ENCODE data around the gene CAPZB.

CAPZB gene

GRCh38 chr1:19467199-19468187, 17.8 kb downstream of the CAPZB start:
- no peak for DNase-seq

GRCh38 chr1:19466112-19466561, 19.2 kb downstream of the CAPZB start:
- no peak for DNase-seq

GRCh38 chr1:19465650-19466049, 19.7 kb downstream of the CAPZB start:
- no peak for DNase-seq

- no peak for DNase-seq
Observed at GRCh38 chr1:19465123-19465522, 20.2 kb downstream of the CAPZB start.

DNA sequence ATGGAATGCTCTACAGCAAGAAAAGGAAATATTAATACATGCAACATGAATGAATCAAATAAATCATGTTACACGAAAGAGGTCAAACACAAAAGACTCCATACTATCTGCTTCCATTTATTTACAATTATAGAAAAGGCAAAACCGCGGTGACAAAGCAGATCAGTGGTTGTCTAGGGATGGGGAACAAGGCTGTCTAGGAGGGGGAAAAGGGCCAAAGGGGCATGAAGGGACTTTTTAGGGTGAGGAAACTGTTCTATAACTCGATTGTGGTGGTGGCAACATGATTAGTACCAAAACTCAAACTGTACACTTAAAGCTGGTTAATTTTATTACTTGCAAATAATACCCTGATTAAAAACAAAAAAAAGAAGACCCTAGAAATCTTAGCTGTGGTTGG, 20.6 kb downstream of the CAPZB start:
- DNase-seq, result no peak

DNA sequence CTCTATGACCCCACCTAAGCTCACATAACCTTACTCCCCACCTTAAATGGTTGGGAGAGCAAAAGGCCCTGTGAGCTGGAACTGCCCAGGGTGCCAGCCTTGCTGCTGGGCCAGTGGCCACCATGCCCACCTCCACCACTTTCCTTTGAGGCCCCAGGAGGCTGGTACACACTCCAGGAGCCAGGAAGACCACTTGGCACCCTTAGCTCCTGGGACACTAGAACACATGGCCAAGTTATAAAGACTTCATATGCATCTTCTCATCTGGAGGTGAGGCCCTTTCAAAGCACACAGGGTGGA, 21.9 kb downstream of the CAPZB start:
- DNase-seq, result no peak

DNA sequence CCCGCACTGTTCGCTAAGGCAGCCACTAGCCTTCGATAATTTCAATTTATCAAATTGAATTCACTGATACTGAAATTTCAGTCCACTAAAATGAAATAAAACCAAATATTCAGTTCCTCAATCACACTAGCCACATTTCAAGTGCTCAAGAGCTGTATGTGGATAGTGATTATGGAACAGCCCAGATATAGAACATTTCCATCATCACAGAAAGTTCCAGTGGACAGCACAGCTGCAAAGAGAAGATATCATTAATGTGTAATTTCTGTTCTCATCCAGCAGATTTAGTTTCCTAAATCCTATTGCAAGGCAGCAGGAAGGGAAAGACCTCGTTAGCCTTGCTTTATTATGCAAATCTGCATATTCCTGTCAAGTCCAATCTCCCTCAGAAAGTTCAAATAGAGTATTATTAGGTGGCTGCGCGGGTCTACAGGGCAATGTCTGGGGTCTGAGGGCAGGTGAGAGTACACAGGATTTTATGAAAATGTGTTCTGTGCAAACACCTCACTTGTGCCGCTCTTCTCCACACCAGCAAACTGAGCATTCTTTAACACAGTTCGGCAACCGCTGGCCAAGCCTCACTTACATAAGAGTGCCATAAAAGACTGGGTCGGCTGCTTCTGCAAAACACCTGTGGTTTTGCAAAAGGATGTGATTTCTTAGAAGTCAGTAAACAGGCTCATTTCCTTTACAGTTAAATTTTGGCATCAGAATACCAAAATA, 22.4 kb downstream of the CAPZB start:
- no peak for DNase-seq

DNA sequence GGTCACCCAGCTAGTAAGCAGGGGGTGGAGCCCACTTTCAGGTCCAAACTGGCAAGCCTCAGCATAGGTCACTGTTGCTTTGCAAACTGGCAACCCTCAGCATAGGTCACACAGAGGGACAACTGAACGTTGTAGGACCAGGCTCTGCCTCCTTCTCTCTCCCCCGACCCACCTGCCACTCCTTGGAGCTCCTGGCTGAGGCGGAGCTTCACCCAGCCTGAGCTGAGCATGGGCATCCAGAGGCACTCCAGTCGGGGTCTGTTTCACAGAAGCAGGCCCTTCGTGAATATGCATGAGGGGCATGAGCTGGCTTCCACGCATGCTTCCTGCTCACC, 24.2 kb downstream of the CAPZB start:
- DNase-seq, result no peak

DNA sequence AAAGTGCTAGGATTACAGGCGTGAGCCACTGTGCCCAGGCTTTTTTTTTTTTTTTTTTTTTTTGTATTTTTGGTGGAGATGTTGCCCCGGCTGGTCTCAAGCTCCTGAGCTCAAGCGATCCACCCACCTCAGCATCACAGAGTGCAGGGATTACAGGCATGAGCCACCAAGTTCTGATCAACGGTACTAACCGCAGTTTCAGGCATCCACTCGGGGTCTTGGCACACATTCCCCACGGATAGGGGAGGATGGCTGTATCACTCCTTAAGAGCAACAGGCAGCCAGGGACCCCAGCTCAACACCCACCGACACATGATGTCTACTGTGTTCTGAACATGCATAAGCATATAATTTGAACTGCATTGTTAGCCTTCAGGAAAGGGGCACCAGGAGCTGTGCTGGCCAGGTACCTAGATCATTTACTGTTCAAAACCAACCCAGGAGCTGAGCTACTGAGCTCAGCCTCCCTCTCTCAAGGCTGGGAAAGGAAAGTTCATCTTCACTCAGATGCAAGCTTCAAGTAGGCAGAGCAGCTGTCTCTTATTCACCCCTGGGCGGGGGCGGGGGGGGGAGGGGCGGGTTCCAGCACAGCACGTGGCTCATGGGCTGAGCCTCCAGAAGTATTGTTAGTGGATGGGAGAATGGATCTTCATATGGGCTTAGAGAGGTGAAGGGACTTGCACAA, 24.7 kb downstream of the CAPZB start:
- no peak for DNase-seq

DNA sequence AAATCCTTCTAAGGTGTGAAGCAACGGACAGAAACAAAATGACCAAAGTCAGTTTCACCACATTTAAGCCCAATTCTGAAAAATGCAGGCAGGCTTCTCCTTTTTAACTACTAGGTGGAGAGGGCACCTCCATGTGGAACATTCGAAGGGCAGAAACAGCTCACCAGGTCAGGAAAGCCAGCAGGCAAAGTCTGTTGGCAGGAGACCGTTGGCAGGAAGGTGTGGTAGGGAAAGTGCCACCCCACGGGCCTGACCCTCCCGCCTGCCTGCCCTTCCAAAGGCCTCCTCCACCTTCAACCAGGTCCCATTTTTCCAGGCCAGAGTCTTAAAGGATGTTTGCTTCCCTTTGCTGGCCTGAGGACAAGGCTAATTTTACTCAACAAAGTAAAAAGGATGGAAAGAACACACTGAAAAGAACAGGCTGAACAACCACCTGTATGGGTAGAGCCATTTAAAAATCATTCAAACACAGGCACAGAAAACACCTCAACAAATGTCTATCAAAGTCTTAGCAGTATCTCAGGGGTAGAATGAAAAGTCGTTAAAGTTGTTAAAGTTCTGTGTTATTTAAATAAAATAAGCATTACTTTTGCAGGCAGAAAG, 26.4 kb downstream of the CAPZB start:
- DNase-seq, result no peak

GRCh38 chr1:19457607-19458006, 27.7 kb downstream of the CAPZB start:
- no peak for DNase-seq

- no peak for DNase-seq
Observed at GRCh38 chr1:19456968-19457441, 28.3 kb downstream of the CAPZB start.

GRCh38 chr1:19455353-19455752, 30.0 kb downstream of the CAPZB start:
- DNase-seq, result no peak

GRCh38 chr1:19454265-19455146, 30.8 kb downstream of the CAPZB start:
- DNase-seq, result no peak

DNA sequence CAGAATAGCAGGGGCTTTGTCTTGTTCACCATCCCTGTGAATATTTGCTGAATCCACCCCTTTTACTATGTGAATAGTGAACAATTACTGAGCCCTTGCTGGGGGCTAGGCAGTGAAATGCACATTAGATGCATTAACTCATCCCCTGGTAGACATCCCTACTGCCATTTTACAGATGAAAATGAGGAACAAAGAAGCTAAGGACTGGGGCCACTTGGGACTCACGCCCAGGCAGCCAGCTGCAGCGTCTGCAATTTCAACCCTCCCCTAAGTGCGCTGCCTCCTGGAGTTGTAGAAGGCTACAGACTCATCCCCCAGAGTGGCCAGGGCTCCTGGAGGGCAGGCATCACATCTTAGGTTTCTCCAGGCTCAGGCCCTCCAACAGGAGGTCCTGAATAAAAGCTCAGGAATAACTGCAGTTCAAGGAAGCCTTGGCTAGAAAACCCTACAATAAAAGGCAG, 31.6 kb downstream of the CAPZB start:
- DNase-seq, result no peak

GRCh38 chr1:19452221-19452663, 33.1 kb downstream of the CAPZB start:
- no peak for DNase-seq

DNA sequence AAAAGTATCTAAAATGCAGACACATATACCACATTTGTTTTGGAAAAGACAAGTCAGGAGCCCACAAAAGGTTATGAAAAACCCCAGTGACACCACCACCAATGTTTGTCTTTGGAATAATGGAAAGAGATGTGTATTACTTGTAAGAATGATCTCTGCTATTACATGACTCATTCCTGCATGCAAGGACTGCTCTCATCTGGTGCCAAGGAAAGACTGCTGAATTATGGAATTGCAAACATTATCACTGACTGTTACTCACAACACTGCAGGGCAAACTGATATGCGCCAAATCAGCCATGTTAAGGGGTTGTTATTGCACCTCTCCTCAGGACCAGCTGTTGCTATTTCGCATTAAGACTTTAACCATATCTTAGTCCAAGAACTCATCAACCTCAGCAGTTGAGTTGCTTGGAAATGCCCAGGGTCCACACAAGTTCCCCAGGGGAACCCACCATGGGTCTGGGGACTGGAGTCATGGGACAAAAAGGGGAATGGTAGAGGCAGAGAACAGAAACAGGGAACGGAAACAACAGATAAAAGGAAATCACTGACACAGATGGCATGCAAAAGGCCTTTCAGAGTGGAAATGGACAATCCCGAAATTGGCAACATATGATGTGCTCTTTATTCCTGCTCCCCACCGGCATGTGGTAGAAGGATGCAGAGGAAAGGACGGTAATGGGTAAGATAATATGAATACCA, 34.4 kb downstream of the CAPZB start:
- no peak for DNase-seq

DNA sequence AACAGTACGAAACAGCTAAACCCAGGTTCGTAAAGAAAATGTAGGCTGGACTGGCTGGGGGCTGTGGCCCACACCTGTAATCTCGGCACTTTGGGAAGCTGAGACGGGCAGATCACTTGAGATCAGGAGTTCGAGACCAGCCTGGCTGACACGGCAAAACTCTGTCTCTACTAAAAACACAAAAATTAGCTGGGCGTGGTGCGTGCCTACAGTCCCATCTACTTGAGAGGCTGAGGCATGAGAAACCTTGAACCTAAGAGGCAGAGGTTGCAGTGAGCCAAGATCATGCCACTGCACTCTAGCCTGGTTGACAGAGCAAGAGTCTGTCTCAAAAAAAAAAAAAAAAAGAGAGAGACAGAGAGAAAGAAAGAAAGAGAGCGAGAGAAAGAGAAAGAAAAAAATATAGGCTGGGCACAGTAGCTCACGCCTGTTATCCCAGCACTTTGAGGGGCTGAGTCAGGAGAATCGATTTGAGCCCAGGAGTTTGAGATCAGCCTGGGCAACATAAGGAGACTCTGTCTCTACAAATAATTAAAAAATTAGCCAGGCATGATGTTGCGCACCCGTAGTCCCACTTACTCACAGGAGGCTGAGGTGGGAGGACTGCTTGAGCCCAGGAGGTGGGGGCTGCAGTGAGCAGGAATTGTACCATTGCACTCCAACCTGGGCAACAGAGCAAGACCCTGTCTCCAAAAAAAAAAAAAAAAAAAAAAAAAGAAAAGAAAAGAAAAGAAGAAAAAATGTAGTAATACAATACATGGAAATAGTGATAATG, 35.7 kb downstream of the CAPZB start:
- DNase-seq, result no peak

DNA sequence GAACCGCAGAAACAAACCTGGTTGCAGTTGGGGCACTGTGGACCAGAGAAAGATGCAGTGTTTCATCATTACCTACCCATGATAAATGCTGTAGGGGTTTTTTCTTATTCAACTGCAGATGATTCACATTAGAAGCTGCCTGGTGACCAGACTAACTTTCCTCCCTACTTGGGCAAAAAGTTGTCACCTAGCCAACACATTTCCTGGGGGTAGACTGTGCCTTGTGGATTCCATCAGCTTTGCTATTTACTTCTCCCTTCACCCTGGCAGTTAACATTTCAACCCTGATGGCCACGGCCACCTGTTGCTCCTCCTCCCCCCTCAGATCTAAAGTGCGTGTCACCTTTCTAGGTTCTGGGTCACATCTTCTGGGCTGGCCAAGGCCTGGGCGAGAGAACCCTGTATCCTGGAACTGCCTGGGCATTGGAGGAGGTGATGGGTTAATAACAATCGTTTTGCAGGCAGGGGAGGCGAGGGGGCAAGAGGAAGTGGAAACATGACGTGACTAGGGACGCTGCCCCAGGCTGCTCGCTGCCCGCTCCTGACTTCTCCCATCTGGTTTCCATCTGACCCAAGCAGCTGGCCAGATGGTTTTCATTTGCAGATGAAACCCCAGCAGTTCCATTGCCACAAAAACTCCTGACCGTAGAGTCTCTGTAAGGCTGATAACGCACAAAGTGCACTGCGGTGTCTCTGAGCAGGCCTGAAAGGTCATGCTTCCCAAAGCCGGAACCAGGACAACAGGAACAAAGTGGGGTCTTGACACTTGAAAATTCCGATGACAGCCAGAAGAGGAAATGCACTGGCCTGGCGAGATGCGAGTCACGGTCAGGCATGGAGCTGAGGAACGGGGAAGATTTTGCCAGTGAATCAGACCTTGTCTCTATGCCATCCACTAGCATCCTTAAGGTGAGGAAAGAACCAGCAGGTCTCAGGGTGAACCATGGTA, 36.6 kb downstream of the CAPZB start:
- no peak for DNase-seq
